ENCODE data around the gene ALOX5.

ALOX5 gene

GRCh38 chr10:45424668-45425404 lies 50.8 kb downstream of the ALOX5 start:
- DNase-seq (ENCODE audit: low read depth in 2 of 2) = no peak

- no peak for DNase-seq (ENCODE audit: low read depth in 2 of 2)
Measured at GRCh38 chr10:45425621-45426563, 51.9 kb downstream of the ALOX5 start.

GRCh38 chr10:45427262-45427969 lies 53.4 kb downstream of the ALOX5 start:
- DNase-seq (ENCODE audit: low read depth in 2 of 2) = no peak

DNA sequence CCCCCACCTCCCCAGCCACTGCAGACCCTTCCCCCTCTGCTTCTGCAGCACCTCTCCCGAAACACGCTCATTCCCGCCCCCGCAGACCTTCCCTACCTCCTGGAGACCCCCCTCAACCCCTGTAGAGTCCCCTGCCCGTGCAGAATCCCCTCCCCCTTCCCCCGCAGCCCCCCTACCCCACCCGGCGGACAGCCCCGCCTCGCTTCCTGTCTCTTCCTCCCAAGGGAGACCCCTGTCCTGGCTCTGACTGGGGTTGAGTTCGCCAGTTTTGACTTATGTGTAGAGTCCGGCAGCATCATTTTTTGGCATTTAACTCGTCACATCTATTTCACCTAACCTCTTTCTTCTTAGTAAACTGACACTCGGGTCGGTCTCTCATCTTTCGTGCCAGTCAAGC lies 54.0 kb downstream of the ALOX5 start:
- DNase-seq (ENCODE audit: low read depth in 2 of 2) = no peak

DNA sequence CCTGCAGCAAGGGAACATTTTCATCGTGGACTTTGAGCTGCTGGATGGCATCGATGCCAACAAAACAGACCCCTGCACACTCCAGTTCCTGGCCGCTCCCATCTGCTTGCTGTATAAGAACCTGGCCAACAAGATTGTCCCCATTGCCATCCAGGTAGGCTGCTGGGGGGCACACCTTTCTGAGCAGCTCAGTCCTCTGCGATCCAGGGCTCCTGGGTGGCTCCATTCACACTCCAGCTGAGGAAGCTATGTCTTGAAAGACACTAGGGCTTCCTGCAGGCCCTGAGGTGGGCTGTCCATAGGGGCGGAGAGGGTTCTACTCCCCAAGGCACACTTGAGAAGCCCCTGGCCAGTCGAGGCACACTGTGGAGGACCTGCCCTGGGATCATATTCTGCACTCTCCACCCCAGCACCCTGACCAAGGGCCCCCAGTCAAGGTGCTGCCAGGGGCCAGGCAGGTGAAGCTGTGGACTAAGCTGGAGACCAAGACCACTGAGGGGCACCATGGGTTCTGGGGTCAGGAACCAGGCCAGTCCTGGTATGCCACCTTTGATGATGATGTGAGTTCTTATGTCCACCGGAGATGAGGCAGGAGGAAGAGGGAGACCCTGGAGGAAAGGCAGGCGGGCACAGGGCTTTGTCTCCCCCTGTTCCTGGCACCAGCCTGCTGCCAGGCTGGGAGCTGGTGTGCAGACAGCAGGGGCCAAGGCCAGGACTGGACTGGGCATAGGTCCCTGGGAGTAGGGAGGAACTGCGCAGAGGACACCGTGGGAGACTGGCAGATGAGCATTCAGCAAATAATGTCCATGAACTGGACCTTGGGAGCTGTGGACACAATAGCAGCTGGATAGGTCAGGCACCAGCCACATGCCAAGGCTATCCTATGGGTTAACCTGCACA lies 54.8 kb downstream of the ALOX5 start:
- no peak for DNase-seq (ENCODE audit: low read depth in 2 of 2)

- DNase-seq (ENCODE audit: low read depth in 2 of 2) = no peak
Measured at GRCh38 chr10:45429790-45430189, 55.8 kb downstream of the ALOX5 start.

- no peak for DNase-seq (ENCODE audit: low read depth in 2 of 2)
Measured at GRCh38 chr10:45432113-45432512, 58.1 kb downstream of the ALOX5 start.

- DNase-seq (ENCODE audit: low read depth in 2 of 2) = no peak
Measured at GRCh38 chr10:45432700-45433472, 58.9 kb downstream of the ALOX5 start.

DNA sequence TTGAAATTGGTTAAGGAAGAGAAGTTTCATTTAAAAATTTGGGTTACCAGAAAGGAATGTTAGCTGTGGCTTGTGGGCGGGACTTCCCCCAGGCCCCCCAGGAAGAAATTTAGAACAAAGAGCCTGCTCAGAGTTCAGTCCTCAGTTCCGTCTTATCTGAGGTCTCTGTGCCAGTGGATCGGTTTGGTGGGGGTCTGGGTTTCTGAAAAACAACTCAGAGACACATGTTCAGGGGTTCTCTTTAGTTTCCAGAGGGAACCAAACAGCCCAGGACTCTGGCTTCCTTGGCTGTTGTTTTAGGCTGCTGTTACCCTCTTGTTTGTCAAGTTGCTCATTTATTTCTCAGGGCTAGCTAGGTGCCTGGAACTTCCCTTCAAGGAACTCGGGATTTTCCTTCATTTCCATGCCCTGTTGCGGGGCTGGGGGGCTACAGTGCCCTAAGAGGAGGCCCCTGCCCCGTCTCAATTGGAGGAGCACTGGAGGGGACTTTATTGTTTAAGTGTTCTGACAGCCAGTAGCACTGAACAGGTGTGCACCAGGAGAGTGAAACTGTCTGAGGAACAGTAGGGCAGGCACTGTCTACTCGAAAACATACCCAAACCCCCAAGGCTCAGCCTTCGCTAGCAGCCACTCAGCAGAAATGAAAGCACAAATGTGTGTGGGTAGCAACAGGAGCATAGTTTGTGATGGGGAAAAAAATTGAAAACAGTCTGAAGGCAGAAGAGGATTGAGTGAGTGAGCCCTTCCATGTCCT lies 59.9 kb downstream of the ALOX5 start:
- no peak for DNase-seq (ENCODE audit: low read depth in 2 of 2)

- DNase-seq (ENCODE audit: low read depth in 2 of 2) = no peak
Measured at GRCh38 chr10:45437587-45438465, 63.8 kb downstream of the ALOX5 start.

DNA sequence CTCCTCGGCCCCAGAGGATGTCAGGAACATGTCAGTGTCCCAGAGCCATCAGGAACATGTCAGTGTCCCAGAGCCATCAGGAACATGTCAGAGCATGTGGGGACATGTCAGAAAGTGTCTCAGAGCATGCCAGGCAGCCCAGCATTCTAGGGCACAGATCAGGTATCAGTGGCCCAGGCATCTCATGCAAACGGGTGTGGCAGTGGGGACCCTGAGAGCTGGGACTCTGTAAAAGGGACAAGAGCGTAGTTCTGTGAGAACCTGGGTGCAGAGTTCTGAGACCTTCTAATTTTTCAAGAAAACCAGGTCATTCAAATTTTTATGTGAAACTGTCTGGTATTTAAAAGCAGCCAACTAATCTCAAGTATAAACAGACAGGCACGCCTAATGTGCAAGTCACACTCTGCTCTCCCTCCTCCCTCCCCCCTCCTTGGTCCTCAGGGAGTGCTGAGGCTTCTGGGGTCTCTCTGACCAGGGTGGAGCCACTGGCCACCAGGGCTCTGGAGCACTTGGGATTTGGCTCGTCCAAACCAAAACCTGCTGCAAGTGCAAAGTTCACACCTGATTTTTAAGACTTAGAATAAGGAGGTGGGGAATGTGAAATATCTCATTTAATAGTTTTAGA lies 64.6 kb downstream of the ALOX5 start:
- DNase-seq (ENCODE audit: low read depth in 2 of 2) = no peak

DNA sequence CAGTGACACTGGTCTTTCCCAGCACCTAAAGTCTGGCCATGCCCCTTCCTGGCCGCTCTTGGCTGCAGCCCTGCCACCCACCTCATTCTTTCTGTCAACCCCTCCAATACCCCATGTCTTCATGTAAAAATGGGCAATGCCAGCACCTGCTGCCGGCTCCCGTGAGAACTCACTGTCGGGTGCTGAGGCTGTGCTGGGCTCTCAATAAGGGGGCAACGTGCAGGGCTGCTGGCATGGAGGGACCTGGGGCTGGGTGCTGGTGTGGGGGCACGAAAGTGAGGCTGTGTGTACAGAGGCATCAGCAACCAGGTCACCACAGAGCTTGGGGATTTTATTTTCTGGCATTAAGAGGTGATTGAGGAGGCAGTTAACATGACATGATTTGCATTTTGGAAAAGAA lies 65.3 kb downstream of the ALOX5 start:
- DNase-seq (ENCODE audit: low read depth in 2 of 2) = no peak

DNA sequence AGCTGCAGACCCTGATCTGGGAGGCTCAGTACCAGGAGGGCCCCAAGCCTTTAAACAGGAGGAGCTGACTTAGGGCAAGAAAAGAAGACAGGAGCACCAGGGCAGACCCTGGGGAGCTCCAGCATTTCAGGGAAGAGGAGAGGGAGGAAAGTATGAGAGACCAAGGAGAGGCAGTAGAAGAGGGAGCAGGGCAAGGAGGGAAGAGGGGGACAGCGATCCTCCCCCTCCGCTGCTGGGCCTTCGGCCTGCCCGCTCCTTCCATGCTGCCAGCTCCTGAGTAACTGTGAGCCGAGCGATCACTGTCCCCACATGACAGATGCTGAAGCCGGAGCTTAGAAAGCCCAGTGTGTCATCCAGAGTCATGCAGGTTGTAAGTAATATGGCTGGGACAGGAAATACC lies 65.9 kb downstream of the ALOX5 start:
- no peak for DNase-seq (ENCODE audit: low read depth in 2 of 2)

DNA sequence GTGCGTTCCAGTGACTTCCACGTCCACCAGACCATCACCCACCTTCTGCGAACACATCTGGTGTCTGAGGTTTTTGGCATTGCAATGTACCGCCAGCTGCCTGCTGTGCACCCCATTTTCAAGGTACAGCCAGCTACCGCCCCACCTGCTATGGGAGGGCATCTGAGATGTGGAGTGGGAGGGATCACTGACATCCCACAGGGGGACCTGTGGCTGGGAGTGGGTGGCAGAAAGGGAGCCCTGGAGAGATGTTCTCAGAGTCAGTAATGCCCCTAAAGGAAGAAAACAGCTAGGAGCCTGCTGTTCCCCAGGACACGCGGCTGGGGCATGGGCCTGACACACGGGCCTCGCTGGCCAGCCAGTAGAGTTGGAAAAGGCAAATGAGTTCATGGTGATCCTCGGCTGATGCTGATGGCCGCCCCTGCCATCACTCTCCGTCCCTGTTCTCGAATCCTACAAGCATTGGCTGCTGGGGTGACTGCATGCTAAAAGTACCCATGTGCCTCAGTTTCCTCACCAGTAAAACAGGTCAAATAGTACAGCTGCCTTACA lies 66.6 kb downstream of the ALOX5 start:
- no peak for DNase-seq (ENCODE audit: low read depth in 2 of 2)

DNA sequence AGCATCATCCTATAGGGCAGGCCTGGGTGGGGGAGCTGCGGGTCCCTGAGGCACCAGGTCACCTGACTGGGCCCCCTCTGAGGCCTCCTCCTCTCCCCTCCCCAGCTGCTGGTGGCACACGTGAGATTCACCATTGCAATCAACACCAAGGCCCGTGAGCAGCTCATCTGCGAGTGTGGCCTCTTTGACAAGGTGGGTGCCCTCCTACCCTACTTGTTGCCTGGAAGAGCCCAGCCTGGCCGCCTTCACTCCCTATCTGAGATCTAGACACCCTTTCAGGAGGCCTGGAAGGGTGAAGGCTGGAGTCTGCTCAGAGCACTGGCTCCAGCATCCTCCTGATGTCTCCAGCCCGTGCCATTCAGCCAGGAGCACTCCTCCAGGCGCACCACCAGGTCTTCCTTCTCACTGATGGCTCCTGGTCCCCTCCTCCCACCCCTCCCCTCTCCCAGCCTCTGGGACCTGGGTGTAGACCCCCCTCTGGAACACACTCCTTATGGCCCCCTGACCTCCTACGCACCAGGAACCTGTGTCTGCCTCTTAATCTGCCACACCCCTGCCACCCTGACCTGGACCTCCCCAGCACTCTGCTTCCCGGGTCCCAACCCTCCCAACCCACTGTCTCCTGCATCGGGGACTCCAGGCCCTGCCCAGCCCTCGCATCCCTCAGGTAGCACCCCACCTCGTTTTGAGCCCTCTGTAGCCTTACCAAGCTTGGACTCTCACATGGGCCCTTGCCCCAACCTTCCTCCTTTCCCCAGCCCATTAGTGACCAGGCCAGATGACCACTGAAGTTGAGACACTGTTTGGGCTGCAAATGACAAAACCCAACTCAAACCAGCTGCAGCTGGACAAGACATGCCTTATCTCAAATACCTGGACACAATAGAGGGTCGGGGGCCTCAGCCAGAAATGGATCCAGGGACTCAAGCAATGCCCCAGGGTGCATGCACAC lies 67.5 kb downstream of the ALOX5 start:
- no peak for DNase-seq (ENCODE audit: low read depth in 2 of 2)

- DNase-seq (ENCODE audit: low read depth in 2 of 2) = no peak
Measured at GRCh38 chr10:45442251-45442650, 68.2 kb downstream of the ALOX5 start.

GRCh38 chr10:45442662-45443061 lies 68.6 kb downstream of the ALOX5 start:
- DNase-seq (ENCODE audit: low read depth in 2 of 2) = no peak

All from stimulated activated CD4-positive, alpha-beta T cell treated with anti-CD3 and anti-CD28 coated beads, Interleukin-12 subunit alpha, Interleukin-12 subunit beta, amount 100 ng/mL, for 24 hours (primary cell).